Erythroblast (primary cell): Measurements from ENCODE around the gene USB1.

ENCODE experiments used
- GATA1 ChIP-seq: IDR thresholded peaks from 2 replicates; pipeline ENCODE4 v1.6.1; 2011; ENCODE audit warnings: low read depth, mild to moderate bottlenecking, control low read depth, low read length, moderate library complexity
- POLR2A ChIP-seq: IDR thresholded peaks from 2 replicates; pipeline ENCODE4 v1.6.1; 2011; ENCODE audit warnings: mild to moderate bottlenecking, low read length

GRCh38 chr16:58039829-58040495 is 38.8 kb downstream of the USB1 start:
- TF ChIP-seq POLR2A (no peak), GATA1 (no peak)
